Measurements from ENCODE around the gene CAVIN3. TPM values are rescaled to one million over a fixed set of nuclear protein-coding genes. Genes with fewer than 3 reads are reported as not detected.

Gene CAVIN3
- total RNA-seq, 2 donors from 2014 or later: 46.1 to 92.4 TPM

- Histone ChIP-seq H3K36me3 (no peaks in the 10 kb centered on the region), H3K4me1 (replicated peaks) (no peaks in the 10 kb centered on the region), H3K27me3 (replicated peaks; ENCODE audit: insufficient read depth) (no peaks in the 10 kb centered on the region), H3K27ac (no peak overlapping the region), H3K9me3 (no peaks in the 10 kb centered on the region), H3K4me3 (no peak overlapping the region)
- intact Hi-C loops (cut with DNase I): no loop called here
- no peak for DNase-seq (ENCODE audit: low spot score)
- 60% methylated on average over 3 of the region's 3 CpGs for WGBS
- TF ChIP-seq CTCF (IDR thresholded peaks at IDR 0.05) (no peak), POLR2A (IDR thresholded peaks at IDR 0.05) (no peak), POLR2AphosphoS5 (IDR thresholded peaks at IDR 0.05) (no peak)
These were observed 48.7 kb downstream of the CAVIN3 start for GRCh38 chr11:6271598-6271997.

GRCh38 chr11:6270584-6271246, 49.6 kb downstream of the CAVIN3 start:
- no peak overlapping the region for H3K27ac ChIP-seq
- no peak overlapping the region for H3K4me3 ChIP-seq
- no peak for DNase-seq (ENCODE audit: low spot score)
- H3K4me1 ChIP-seq (replicated peaks): no peaks in the 10 kb centered on the region
- no peaks in the 10 kb centered on the region for H3K36me3 ChIP-seq
- no peaks in the 10 kb centered on the region for H3K27me3 ChIP-seq (replicated peaks; ENCODE audit: insufficient read depth)
- intact Hi-C loops (cut with DNase I): no loop called here
- WGBS: 76% methylated on average over 41 of the region's 41 CpGs
- H3K9me3 ChIP-seq: no peaks in the 10 kb centered on the region
- no peak for TF ChIP-seq POLR2A (IDR thresholded peaks at IDR 0.05)
- no peak for TF ChIP-seq POLR2AphosphoS5 (IDR thresholded peaks at IDR 0.05)
- no peak for TF ChIP-seq CTCF (IDR thresholded peaks at IDR 0.05)

GRCh38 chr11:6269994-6270393, 50.3 kb downstream of the CAVIN3 start:
- intact Hi-C loops (cut with DNase I): no loop called here
- Histone ChIP-seq H3K36me3 (no peaks in the 10 kb centered on the region), H3K4me1 (replicated peaks) (no peaks in the 10 kb centered on the region), H3K4me3 (no peak overlapping the region), H3K27me3 (replicated peaks; ENCODE audit: insufficient read depth) (no peaks in the 10 kb centered on the region), H3K9me3 (no peaks in the 10 kb centered on the region), H3K27ac (no peak overlapping the region)
- DNase-seq (ENCODE audit: low spot score): no peak
- TF ChIP-seq POLR2A (IDR thresholded peaks at IDR 0.05): no peak
- TF ChIP-seq POLR2AphosphoS5 (IDR thresholded peaks at IDR 0.05): no peak
- TF ChIP-seq CTCF (IDR thresholded peaks at IDR 0.05): no peak
- 88% methylated on average over 24 of the region's 24 CpGs for WGBS

Other genes with a start within 250 kb of the CAVIN3 start
- gene OR56B4, start 212.8 kb downstream of the CAVIN3 start, total RNA-seq: not detected
- not detected for gene OR52B2, start 150.2 kb downstream of the CAVIN3 start, total RNA-seq
- not detected for gene OR52W1, start 121.3 kb downstream of the CAVIN3 start, total RNA-seq
- gene C11orf42, start 114.9 kb downstream of the CAVIN3 start, total RNA-seq: 1 to 10 TPM in 1 of 2 donors, not detected in 1; 2.4 TPM
- gene FHIP1B, start 85.9 kb downstream of the CAVIN3 start, total RNA-seq: 100 to 1,000 TPM in 1 of 2 donors, 10 to 100 TPM in 1; 50.6 to 105 TPM
- gene CNGA4, start 81.4 kb downstream of the CAVIN3 start, total RNA-seq: 1 to 10 TPM in 1 of 2 donors, under 1 TPM in 1; 0.27 to 2.0 TPM
- not detected for gene CCKBR, start 60.7 kb downstream of the CAVIN3 start, total RNA-seq
- gene SMPD1, start 70.0 kb upstream of the CAVIN3 start, total RNA-seq: 10 to 100 TPM; 51.7 to 59.2 TPM
- gene APBB1, start 98.6 kb upstream of the CAVIN3 start, total RNA-seq: 10 to 100 TPM; 35.4 to 65.5 TPM
- 1 to 10 TPM; 1.2 to 4.7 TPM for gene HPX, start 120.5 kb upstream of the CAVIN3 start, total RNA-seq
- 10 to 100 TPM; 20.3 to 23.7 TPM for gene TRIM3, start 153.4 kb upstream of the CAVIN3 start, total RNA-seq
- 100 to 1,000 TPM in 1 of 2 donors, 10 to 100 TPM in 1; 87.3 to 110 TPM for gene ARFIP2, start 160.8 kb upstream of the CAVIN3 start, total RNA-seq
- 10 to 100 TPM; 29.4 to 35.6 TPM for gene TIMM10B, start 161.0 kb upstream of the CAVIN3 start, total RNA-seq
- gene DNHD1, start 176.8 kb upstream of the CAVIN3 start, total RNA-seq: 10 to 100 TPM; 11.5 to 31.4 TPM